ENCODE data around the gene HAND2. TPM values are rescaled to one million over a fixed set of nuclear protein-coding genes. Genes with fewer than 3 reads are reported as not detected.

HAND2 gene
- total and polyA plus RNA-seq, 2 of the 8 experiments (the other 6 are each of a cell fraction or from before 2014, with no cell fraction given): 0.05 TPM; not detected in 1

GRCh38 chr4:173485164-173485563 lies 44.9 kb downstream of the HAND2 start:
- no peak overlapping the region for H3K9ac ChIP-seq (replicated peaks in 1 of 4; ENCODE audit: extremely low read depth in 1 of 4, low read depth in 3 of 4, low read length in 3 of 4)
- DNase-seq (ENCODE audit: low read depth in 1 of 2, low spot score in 2 of 2) (no peak), FAIRE-seq (no peak)
- no peak overlapping the region for H4K91ac ChIP-seq (replicated peaks; ENCODE audit: insufficient read length, low read length)
- no peak overlapping the region for H4K8ac ChIP-seq (ENCODE audit: extremely low read depth, insufficient read depth, low read length)
- H3K56ac ChIP-seq (replicated peaks; ENCODE audit: insufficient read length, low read depth, low read length): no peak overlapping the region
- H3K4me3 ChIP-seq (ENCODE audit: extremely low read depth in 1 of 4, insufficient read depth in 2 of 4, low read depth in 3 of 4, low read length in 4 of 4): no peak overlapping the region
- no peak overlapping the region for H3K18ac ChIP-seq (ENCODE audit: extremely low read depth, low read length)
- H2BK120ac ChIP-seq (replicated peaks; ENCODE audit: low read depth, low read length): no peak overlapping the region
- no peak overlapping the region for H3K14ac ChIP-seq (ENCODE audit: insufficient read length)
- POLR2A ChIA-PET (ENCODE audit: partially characterized antibody): no interaction called here
- H2AK5ac ChIP-seq (ENCODE audit: low read depth, low read length): no peak overlapping the region
- H4K5ac ChIP-seq (ENCODE audit: insufficient read length, low read depth, low read length): no peak overlapping the region
- H2BK12ac ChIP-seq (ENCODE audit: low read depth, low read length): no peak overlapping the region
- H3K4me2 ChIP-seq (ENCODE audit: insufficient read depth in 1 of 2, low read depth in 2 of 2, low read length in 2 of 2): no peak overlapping the region
- no peaks in the 10 kb centered on the region for H3K36me3 ChIP-seq (ENCODE audit: control insufficient read depth in 2 of 4, insufficient read depth in 4 of 4, low read length in 3 of 4)
- no peak overlapping the region for H2BK15ac ChIP-seq (ENCODE audit: low read length)
- H3K23ac ChIP-seq (ENCODE audit: insufficient read length): no peak overlapping the region
- no peak overlapping the region for H2AFZ ChIP-seq (ENCODE audit: low read length)
- no peaks in the 10 kb centered on the region for H3K23me2 ChIP-seq (ENCODE audit: low read depth, low read length)
- no peaks in the 10 kb centered on the region; a peak in 1 of 7 replicates for H3K27me3 ChIP-seq (replicated peaks in 1 of 4; ENCODE audit: control insufficient read depth in 3 of 4, extremely low read depth in 1 of 4, insufficient read depth in 3 of 4, low read length in 3 of 4)
- no peak overlapping the region for H2BK20ac ChIP-seq (ENCODE audit: low read length)
- H3K4me1 ChIP-seq (replicated peaks in 1 of 4; ENCODE audit: control insufficient read depth in 3 of 4, insufficient read depth in 4 of 4, low read length in 3 of 4): peaks cover 0 to 11% (median 2%) of the 10 kb centered on the region in 4 experiments; a peak in 3 of 7 replicates
- no peaks in the 10 kb centered on the region for H3K9me3 ChIP-seq (ENCODE audit: insufficient read depth in 2 of 2, low read depth in 1 of 2, low read length in 1 of 2)
- H3K4ac ChIP-seq (replicated peaks; ENCODE audit: insufficient read length, low read depth, low read length): no peak overlapping the region
- no peaks in the 10 kb centered on the region for H4K20me1 ChIP-seq (replicated peaks in 1 of 2; ENCODE audit: control insufficient read depth in 1 of 2, insufficient read depth in 2 of 2, low read length in 2 of 2)
- no peak overlapping the region for H2BK5ac ChIP-seq (ENCODE audit: low read depth, low read length)
- no peak overlapping the region for H3K27ac ChIP-seq (ENCODE audit: low read depth, low read length)
- H3K79me1 ChIP-seq (ENCODE audit: low read depth, low read length): no peaks in the 10 kb centered on the region
- 100% methylated on average over 1 of the region's 1 CpG; no CpG with 5 or more reads in 1 of the 2 experiments for WGBS, 2 experiments (ENCODE audit: extremely low coverage in 1 of 2, insufficient coverage in 1 of 2, insufficient read length in 1 of 2, insufficient replicate concordance in 2 of 2, low coverage in 1 of 2, low lambda C conversion rate in 2 of 2, missing lambda C conversion rate in 1 of 2)
- CTCF ChIA-PET (ENCODE audit: partially characterized antibody): interaction anchor here (0.8 to 0.9 kb wide), 2 partner anchors 9 to 13 kb away, joined by 3 read pairs; no protein-coding TSS in a partner anchor
- H3K79me2 ChIP-seq (ENCODE audit: control insufficient read depth in 1 of 2, insufficient read depth in 2 of 2, low read length in 2 of 2): no peaks in the 10 kb centered on the region
- TF ChIP-seq ASH2L (IDR thresholded peaks at IDR 0.05; ENCODE audit: low read length) (no peak), GABPA (IDR thresholded peaks at IDR 0.05; ENCODE audit: borderline replicate concordance, insufficient read depth, low read length) (no peak), HDAC6 (IDR thresholded peaks at IDR 0.05; ENCODE audit: low read depth, low read length) (no peak), RFX5 (IDR thresholded peaks at IDR 0.05; ENCODE audit: borderline replicate concordance, low read depth, low read length) (no peak), SIRT6 (IDR thresholded peaks at IDR 0.05; ENCODE audit: low read length) (no peak), POLR2A (IDR thresholded peaks at IDR 0.05; ENCODE audit: control extremely low read depth in 1 of 2, low read depth in 2 of 2, low read length in 2 of 2) (no peak), SP1 (IDR thresholded peaks at IDR 0.05; ENCODE audit: low read depth, low read length) (no peak), SRF (IDR thresholded peaks at IDR 0.05; ENCODE audit: low read depth, low read length) (no peak), BRCA1 (IDR thresholded peaks at IDR 0.05; ENCODE audit: low read depth, low read length) (no peak), EP300 (IDR thresholded peaks at IDR 0.05; ENCODE audit: borderline replicate concordance in 1 of 2, low read depth in 2 of 2, low read length in 2 of 2) (no peak), KDM5A (IDR thresholded peaks at IDR 0.05; ENCODE audit: low read length) (no peak), CHD1 (IDR thresholded peaks at IDR 0.05; ENCODE audit: low read depth, low read length) (no peak), POU5F1 (IDR thresholded peaks at IDR 0.05; ENCODE audit: low read depth, low read length) (no peak), CTBP2 (IDR thresholded peaks at IDR 0.05; ENCODE audit: borderline replicate concordance, insufficient read depth, insufficient read length, low read length) (no peak), RAD21 (IDR thresholded peaks at IDR 0.05 in 1 of 2, conservative IDR thresholded peaks at IDR 0.05 in 1 of 2; ENCODE audit: low read depth in 2 of 2, low read length in 2 of 2) (no peak)
